ENCODE data around the gene ECE1.
"Not testable (repeated sequence)": the region's sequence is repeated elsewhere in the genome, so short reads cannot be mapped to it uniquely, and the experiment has no call there.

ECE1 gene

GRCh38 chr1:21238141-21238800, 52.0 kb downstream of the ECE1 start:
- no peak overlapping the region for H3K27ac ChIP-seq (ENCODE audit: low read length)
- WGBS (ENCODE audit: insufficient coverage, insufficient read length), result no CpG with 5 or more reads among the region's 17 CpGs

GRCh38 chr1:21237446-21238088, 52.7 kb downstream of the ECE1 start:
- no CpG with 5 or more reads among the region's 12 CpGs for WGBS (ENCODE audit: insufficient coverage, insufficient read length)
- no peak for DNase-seq (ENCODE audit: low read depth, low spot score)
- Histone ChIP-seq H3K4me3 (ENCODE audit: low read length) (no peak overlapping the region), H3K4me1 (ENCODE audit: control insufficient read depth, insufficient read depth, low read length) (0 out of 2 replicates have a peak, but pooled peaks cover 5% of the 10 kb centered on the region), H3K36me3 (ENCODE audit: control insufficient read depth, insufficient read depth, low read length) (peaks cover 6% of the 10 kb centered on the region; the same call in 1 of the 2 replicates), H3K9me3 (ENCODE audit: control insufficient read depth, insufficient read depth, low read length) (no peaks in the 10 kb centered on the region), H3K27me3 (ENCODE audit: control insufficient read depth, insufficient read depth, low read length) (no peaks in the 10 kb centered on the region), H3K27ac (ENCODE audit: low read length) (no peak overlapping the region)

More at GRCh38 chr1:21238141-21238800, 52.0 kb downstream of the ECE1 start:
- peaks cover 6% of the 10 kb centered on the region; the same call in 1 of the 2 replicates for H3K36me3 ChIP-seq (ENCODE audit: control insufficient read depth, insufficient read depth, low read length)
- no peaks in the 10 kb centered on the region for H3K27me3 ChIP-seq (ENCODE audit: control insufficient read depth, insufficient read depth, low read length)
- DNase-seq (ENCODE audit: low read depth, low spot score), result no peak
- no peaks in the 10 kb centered on the region for H3K9me3 ChIP-seq (ENCODE audit: control insufficient read depth, insufficient read depth, low read length)
- H3K4me1 ChIP-seq (ENCODE audit: control insufficient read depth, insufficient read depth, low read length), result 0 out of 2 replicates have a peak, but pooled peaks cover 5% of the 10 kb centered on the region
- no peak overlapping the region for H3K4me3 ChIP-seq (ENCODE audit: low read length)

DNA sequence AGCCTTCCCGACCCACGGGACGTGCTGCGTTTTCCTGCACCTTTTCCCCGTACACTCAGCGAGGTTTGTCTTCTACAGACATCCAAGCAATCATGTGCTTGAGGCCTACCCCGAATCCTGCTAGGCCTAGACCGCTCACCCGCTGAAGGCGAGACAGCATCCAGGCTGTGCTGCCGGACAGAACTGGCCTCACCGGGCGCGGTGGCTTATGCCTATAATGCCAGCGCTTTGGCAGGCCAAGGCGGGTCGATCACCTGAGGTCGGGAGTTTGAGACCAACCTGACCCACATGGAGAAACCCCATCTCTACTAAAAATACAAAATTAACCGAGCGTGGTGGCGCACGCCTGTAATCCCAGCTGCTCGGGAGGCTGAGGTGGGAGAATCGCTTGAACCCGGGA, 54.1 kb downstream of the ECE1 start:
- Histone ChIP-seq H3K4me3 (ENCODE audit: low read length) (no peak overlapping the region), H3K27me3 (ENCODE audit: control insufficient read depth, insufficient read depth, low read length) (no peaks in the 10 kb centered on the region), H3K9me3 (ENCODE audit: control insufficient read depth, insufficient read depth, low read length) (no peaks in the 10 kb centered on the region), H3K27ac (ENCODE audit: low read length) (no peak overlapping the region), H3K36me3 (ENCODE audit: control insufficient read depth, insufficient read depth, low read length) (peaks cover 6% of the 10 kb centered on the region; the same call in 1 of the 2 replicates), H3K4me1 (ENCODE audit: control insufficient read depth, insufficient read depth, low read length) (0 out of 2 replicates have a peak, but pooled peaks cover 5% of the 10 kb centered on the region)
- DNase-seq (ENCODE audit: low read depth, low spot score), result no peak
- WGBS (ENCODE audit: insufficient coverage, insufficient read length), result no CpG with 5 or more reads among the region's 25 CpGs

DNA sequence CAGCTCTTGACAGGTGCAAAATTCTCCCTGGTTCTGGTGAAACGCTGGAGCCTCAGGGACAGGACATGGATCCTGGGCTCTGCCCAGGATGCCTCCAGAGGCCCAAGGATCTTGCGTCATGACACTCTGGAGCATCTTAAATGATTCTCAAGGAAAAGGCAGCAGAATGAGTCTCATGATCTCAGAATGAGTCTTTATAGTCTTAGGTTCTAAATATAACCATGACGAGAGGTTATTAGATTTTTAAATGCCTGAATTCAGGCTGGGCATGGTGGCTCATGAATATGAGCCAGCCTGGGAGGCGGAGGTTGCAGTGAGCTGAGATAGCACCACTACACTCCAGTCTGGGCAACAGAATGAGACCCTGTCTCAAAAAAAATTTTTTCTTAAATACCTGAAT, 55.5 kb downstream of the ECE1 start:
- no peaks in the 10 kb centered on the region for H3K27me3 ChIP-seq (ENCODE audit: control insufficient read depth, insufficient read depth, low read length)
- H3K27ac ChIP-seq (ENCODE audit: low read length), result no peak overlapping the region
- DNase-seq (ENCODE audit: low read depth, low spot score), result no peak
- H3K36me3 ChIP-seq (ENCODE audit: control insufficient read depth, insufficient read depth, low read length), result peaks cover 6% of the 10 kb centered on the region; the same call in 1 of the 2 replicates
- no peak overlapping the region for H3K4me3 ChIP-seq (ENCODE audit: low read length)
- no CpG with 5 or more reads among the region's 4 CpGs for WGBS (ENCODE audit: insufficient coverage, insufficient read length)
- no peaks in the 10 kb centered on the region for H3K9me3 ChIP-seq (ENCODE audit: control insufficient read depth, insufficient read depth, low read length)
- H3K4me1 ChIP-seq (ENCODE audit: control insufficient read depth, insufficient read depth, low read length), result 0 out of 2 replicates have a peak, but pooled peaks cover 5% of the 10 kb centered on the region

- Histone ChIP-seq H3K9me3 (ENCODE audit: control insufficient read depth, insufficient read depth, low read length) (no peaks in the 10 kb centered on the region), H3K4me1 (ENCODE audit: control insufficient read depth, insufficient read depth, low read length) (0 out of 2 replicates have a peak, but pooled peaks cover 5% of the 10 kb centered on the region), H3K27me3 (ENCODE audit: control insufficient read depth, insufficient read depth, low read length) (no peaks in the 10 kb centered on the region), H3K4me3 (ENCODE audit: low read length) (no peak overlapping the region), H3K36me3 (ENCODE audit: control insufficient read depth, insufficient read depth, low read length) (peaks cover 6% of the 10 kb centered on the region; the same call in 1 of the 2 replicates), H3K27ac (ENCODE audit: low read length) (no peak overlapping the region)
- no CpG with 5 or more reads among the region's 8 CpGs for WGBS (ENCODE audit: insufficient coverage, insufficient read length)
- no peak for DNase-seq (ENCODE audit: low read depth, low spot score)
Observed at GRCh38 chr1:21233490-21233889, 56.8 kb downstream of the ECE1 start.

GRCh38 chr1:21232044-21232443, 58.2 kb downstream of the ECE1 start:
- Histone ChIP-seq H3K27ac (ENCODE audit: low read length) (no peak overlapping the region), H3K4me3 (ENCODE audit: low read length) (no peak overlapping the region), H3K9me3 (ENCODE audit: control insufficient read depth, insufficient read depth, low read length) (no peaks in the 10 kb centered on the region), H3K4me1 (ENCODE audit: control insufficient read depth, insufficient read depth, low read length) (0 out of 2 replicates have a peak, but pooled peaks cover 2% of the 10 kb centered on the region), H3K36me3 (ENCODE audit: control insufficient read depth, insufficient read depth, low read length) (peaks cover 2% of the 10 kb centered on the region; the same call in 1 of the 2 replicates), H3K27me3 (ENCODE audit: control insufficient read depth, insufficient read depth, low read length) (no peaks in the 10 kb centered on the region)
- whole genome bisulfite sequencing (ENCODE audit: insufficient coverage, insufficient read length), result no CpG with 5 or more reads among the region's 3 CpGs
- DNase-seq (ENCODE audit: low read depth, low spot score), result no peak

DNA sequence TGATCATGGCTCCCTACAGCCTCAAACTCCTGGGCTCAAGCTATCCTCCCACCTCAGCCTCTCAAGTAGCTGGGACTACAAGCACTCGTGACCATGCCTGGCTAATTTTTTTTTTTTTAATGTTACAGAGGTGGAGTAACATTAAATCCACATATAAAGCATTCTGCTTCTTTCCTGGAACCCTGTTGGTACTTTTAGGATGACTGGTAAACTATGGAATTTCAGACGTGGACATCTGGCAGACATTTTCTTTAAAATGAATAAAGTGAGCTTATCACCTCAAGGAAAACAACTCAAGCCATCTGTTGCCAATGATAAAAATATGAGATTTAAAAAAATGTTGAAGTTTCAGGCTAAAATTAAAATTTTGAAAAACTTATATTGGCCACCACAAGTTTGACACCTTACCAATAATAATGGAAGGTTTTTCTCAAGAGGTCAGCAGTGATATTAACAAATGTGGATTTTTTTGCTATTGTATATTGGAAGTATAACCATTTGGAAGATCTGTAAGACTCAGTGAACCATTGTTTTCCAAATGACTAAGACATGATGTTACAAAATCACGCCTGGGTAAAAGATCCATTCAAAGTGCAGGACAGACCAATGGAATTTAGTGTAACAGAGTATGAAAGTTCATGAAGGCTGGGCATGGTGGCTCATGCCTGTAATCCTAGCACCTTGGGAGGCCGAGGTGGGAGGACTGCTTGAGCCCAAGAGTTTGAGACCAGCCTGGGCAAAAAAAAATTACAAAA, 60.8 kb downstream of the ECE1 start:
- no peak overlapping the region for H3K27ac ChIP-seq (ENCODE audit: low read length)
- peaks cover 6% of the 10 kb centered on the region; the same call in 1 of the 2 replicates for H3K36me3 ChIP-seq (ENCODE audit: control insufficient read depth, insufficient read depth, low read length)
- DNase-seq (ENCODE audit: low read depth, low spot score), result no peak
- no peaks in the 10 kb centered on the region for H3K9me3 ChIP-seq (ENCODE audit: control insufficient read depth, insufficient read depth, low read length)
- no peaks in the 10 kb centered on the region for H3K4me1 ChIP-seq (ENCODE audit: control insufficient read depth, insufficient read depth, low read length)
- no peaks in the 10 kb centered on the region for H3K27me3 ChIP-seq (ENCODE audit: control insufficient read depth, insufficient read depth, low read length)
- no peak overlapping the region for H3K4me3 ChIP-seq (ENCODE audit: low read length)
- no CpG with 5 or more reads among the region's 4 CpGs for WGBS (ENCODE audit: insufficient coverage, insufficient read length)

DNA sequence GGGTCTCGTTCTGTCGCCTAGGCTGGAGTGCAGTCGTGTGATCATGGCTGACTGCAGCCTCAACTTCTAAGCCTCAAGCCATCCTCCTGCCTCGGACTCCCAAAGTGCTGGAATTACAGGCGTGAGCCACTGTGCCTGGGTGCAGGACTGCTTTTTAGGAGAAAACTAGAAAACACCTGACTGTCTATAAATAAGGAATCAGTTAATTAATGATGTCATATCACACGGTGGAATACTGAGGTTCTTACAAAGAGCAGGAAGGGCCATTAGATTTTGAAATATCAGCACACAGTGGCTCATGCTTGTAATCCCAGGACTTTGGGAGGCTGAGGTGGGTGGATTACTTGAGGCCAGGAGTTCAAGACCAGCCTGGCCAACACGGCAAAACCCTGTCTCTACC, 62.0 kb downstream of the ECE1 start:
- not testable (repeated sequence) for H3K27me3 ChIP-seq (ENCODE audit: control insufficient read depth, insufficient read depth, low read length); H3K27ac ChIP-seq (ENCODE audit: low read length); H3K9me3 ChIP-seq (ENCODE audit: control insufficient read depth, insufficient read depth, low read length); H3K4me3 ChIP-seq (ENCODE audit: low read length); H3K4me1 ChIP-seq (ENCODE audit: control insufficient read depth, insufficient read depth, low read length); DNase-seq (ENCODE audit: low read depth, low spot score); H3K36me3 ChIP-seq (ENCODE audit: control insufficient read depth, insufficient read depth, low read length)
- no CpG with 5 or more reads among the region's 7 CpGs for WGBS (ENCODE audit: insufficient coverage, insufficient read length)

GRCh38 chr1:21225065-21225464, 65.2 kb downstream of the ECE1 start:
- no peak for DNase-seq (ENCODE audit: low read depth, low spot score)
- H3K9me3 ChIP-seq (ENCODE audit: control insufficient read depth, insufficient read depth, low read length), result no peaks in the 10 kb centered on the region
- no peaks in the 10 kb centered on the region for H3K4me1 ChIP-seq (ENCODE audit: control insufficient read depth, insufficient read depth, low read length)
- peaks cover 6% of the 10 kb centered on the region; the same call in 1 of the 2 replicates for H3K36me3 ChIP-seq (ENCODE audit: control insufficient read depth, insufficient read depth, low read length)
- H3K4me3 ChIP-seq (ENCODE audit: low read length), result no peak overlapping the region
- no peak overlapping the region for H3K27ac ChIP-seq (ENCODE audit: low read length)
- H3K27me3 ChIP-seq (ENCODE audit: control insufficient read depth, insufficient read depth, low read length), result no peaks in the 10 kb centered on the region
- WGBS (ENCODE audit: insufficient coverage, insufficient read length), result no CpG with 5 or more reads among the region's 33 CpGs

GRCh38 chr1:21220815-21221214, 69.4 kb downstream of the ECE1 start:
- Histone ChIP-seq H3K36me3 (ENCODE audit: control insufficient read depth, insufficient read depth, low read length) (peaks cover 6% of the 10 kb centered on the region), H3K4me3 (ENCODE audit: low read length) (no peak overlapping the region), H3K4me1 (ENCODE audit: control insufficient read depth, insufficient read depth, low read length) (peaks cover 6% of the 10 kb centered on the region; the same call in 1 of the 2 replicates), H3K27me3 (ENCODE audit: control insufficient read depth, insufficient read depth, low read length) (no peaks in the 10 kb centered on the region), H3K9me3 (ENCODE audit: control insufficient read depth, insufficient read depth, low read length) (no peaks in the 10 kb centered on the region), H3K27ac (ENCODE audit: low read length) (no peak overlapping the region)
- DNase-seq (ENCODE audit: low read depth, low spot score), result no peak
- no CpG with 5 or more reads among the region's 7 CpGs for WGBS (ENCODE audit: insufficient coverage, insufficient read length)
